ENCODE measurements around the gene VEGFC.

DNA sequence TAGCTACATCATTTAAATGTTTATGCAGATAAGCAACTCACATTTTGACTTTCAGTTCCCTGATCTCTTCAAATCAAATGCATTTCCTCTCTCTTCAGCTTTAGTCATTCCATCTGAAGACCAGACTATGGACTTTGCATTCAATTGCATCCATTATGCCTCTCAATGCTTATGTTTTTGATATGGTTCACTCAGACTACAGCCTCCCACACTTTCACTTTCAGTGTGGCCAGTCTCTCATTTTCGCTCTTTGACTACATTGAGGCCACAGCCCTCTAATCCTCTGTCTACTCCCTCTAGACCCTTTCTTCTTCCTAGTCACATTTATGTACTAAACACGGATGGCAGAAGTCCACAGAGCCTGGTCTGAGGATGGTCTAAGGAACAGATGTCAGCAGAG lies 24.5 kb upstream of the VEGFC start:
- TF ChIP-seq, protein P1, sequence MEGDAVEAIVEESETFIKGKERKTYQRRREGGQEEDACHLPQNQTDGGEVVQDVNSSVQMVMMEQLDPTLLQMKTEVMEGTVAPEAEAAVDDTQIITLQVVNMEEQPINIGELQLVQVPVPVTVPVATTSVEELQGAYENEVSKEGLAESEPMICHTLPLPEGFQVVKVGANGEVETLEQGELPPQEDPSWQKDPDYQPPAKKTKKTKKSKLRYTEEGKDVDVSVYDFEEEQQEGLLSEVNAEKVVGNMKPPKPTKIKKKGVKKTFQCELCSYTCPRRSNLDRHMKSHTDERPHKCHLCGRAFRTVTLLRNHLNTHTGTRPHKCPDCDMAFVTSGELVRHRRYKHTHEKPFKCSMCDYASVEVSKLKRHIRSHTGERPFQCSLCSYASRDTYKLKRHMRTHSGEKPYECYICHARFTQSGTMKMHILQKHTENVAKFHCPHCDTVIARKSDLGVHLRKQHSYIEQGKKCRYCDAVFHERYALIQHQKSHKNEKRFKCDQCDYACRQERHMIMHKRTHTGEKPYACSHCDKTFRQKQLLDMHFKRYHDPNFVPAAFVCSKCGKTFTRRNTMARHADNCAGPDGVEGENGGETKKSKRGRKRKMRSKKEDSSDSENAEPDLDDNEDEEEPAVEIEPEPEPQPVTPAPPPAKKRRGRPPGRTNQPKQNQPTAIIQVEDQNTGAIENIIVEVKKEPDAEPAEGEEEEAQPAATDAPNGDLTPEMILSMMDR (IDR thresholded peaks at IDR 0.05): no peak
- TF ChIP-seq POLR2A (IDR thresholded peaks at IDR 0.05) (no peak), EP300 (IDR thresholded peaks at IDR 0.05) (no peak)

Measured in ovary (tissue), 3 donors.